ENCODE results near the gene RFX1. TPM values are rescaled to one million over a fixed set of nuclear protein-coding genes. Genes with fewer than 3 reads are reported as not detected.

Gene RFX1
- total RNA-seq, 1 experiment from 2014 or later = 14.9 TPM

GRCh38 chr19:13978351-13979243 lies 27.5 kb downstream of the RFX1 start:
- CTCF ChIA-PET = no interaction called here
- H3K4me3 Mint-ChIP-seq (ENCODE audit: low read depth, unreplicated experiment) = no peak overlapping the region
- TF ChIP-seq, protein P1, sequence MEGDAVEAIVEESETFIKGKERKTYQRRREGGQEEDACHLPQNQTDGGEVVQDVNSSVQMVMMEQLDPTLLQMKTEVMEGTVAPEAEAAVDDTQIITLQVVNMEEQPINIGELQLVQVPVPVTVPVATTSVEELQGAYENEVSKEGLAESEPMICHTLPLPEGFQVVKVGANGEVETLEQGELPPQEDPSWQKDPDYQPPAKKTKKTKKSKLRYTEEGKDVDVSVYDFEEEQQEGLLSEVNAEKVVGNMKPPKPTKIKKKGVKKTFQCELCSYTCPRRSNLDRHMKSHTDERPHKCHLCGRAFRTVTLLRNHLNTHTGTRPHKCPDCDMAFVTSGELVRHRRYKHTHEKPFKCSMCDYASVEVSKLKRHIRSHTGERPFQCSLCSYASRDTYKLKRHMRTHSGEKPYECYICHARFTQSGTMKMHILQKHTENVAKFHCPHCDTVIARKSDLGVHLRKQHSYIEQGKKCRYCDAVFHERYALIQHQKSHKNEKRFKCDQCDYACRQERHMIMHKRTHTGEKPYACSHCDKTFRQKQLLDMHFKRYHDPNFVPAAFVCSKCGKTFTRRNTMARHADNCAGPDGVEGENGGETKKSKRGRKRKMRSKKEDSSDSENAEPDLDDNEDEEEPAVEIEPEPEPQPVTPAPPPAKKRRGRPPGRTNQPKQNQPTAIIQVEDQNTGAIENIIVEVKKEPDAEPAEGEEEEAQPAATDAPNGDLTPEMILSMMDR (IDR thresholded peaks at IDR 0.05; ENCODE audit: unreplicated experiment) = no peak
- DNase-seq = no peak
- H3K9me3 Mint-ChIP-seq (ENCODE audit: low read depth, unreplicated experiment) = no peaks in the 10 kb centered on the region
- BruUV-seq (replicated peaks) = no TSS peak
- H3K4me1 Mint-ChIP-seq (ENCODE audit: low read depth, unreplicated experiment) = no peaks in the 10 kb centered on the region
- no peak overlapping the region for H3K27ac Mint-ChIP-seq (ENCODE audit: unreplicated experiment)
- no peaks in the 10 kb centered on the region for H3K27me3 Mint-ChIP-seq (ENCODE audit: unreplicated experiment)
- intact Hi-C loops (cut with micrococcal nuclease; ENCODE audit: unreplicated experiment) = loop anchor here (5.0 kb wide), 1 partner anchor 54 kb away; the partner anchor contains the start of gene IL27RA
- H3K36me3 Mint-ChIP-seq (ENCODE audit: insufficient read depth, unreplicated experiment) = peaks cover 4% of the 10 kb centered on the region

GRCh38 chr19:13977803-13978202 lies 28.3 kb downstream of the RFX1 start:
- H3K27me3 Mint-ChIP-seq (ENCODE audit: unreplicated experiment) = no peaks in the 10 kb centered on the region
- no peak for DNase-seq
- TF ChIP-seq, protein P1 (IDR thresholded peaks at IDR 0.05; ENCODE audit: unreplicated experiment) = no peak
- H3K4me1 Mint-ChIP-seq (ENCODE audit: low read depth, unreplicated experiment) = no peaks in the 10 kb centered on the region
- H3K4me3 Mint-ChIP-seq (ENCODE audit: low read depth, unreplicated experiment) = no peak overlapping the region
- no peaks in the 10 kb centered on the region for H3K9me3 Mint-ChIP-seq (ENCODE audit: low read depth, unreplicated experiment)
- H3K27ac Mint-ChIP-seq (ENCODE audit: unreplicated experiment) = no peak overlapping the region
- intact Hi-C loops (cut with micrococcal nuclease; ENCODE audit: unreplicated experiment) = loop anchor here (5.0 kb wide), 1 partner anchor 54 kb away; the partner anchor contains the start of gene IL27RA
- H3K36me3 Mint-ChIP-seq (ENCODE audit: insufficient read depth, unreplicated experiment) = peaks cover 4% of the 10 kb centered on the region
- CTCF ChIA-PET = interaction anchor here (0.7 kb wide), 1 partner anchor 18 kb away, joined by 7 read pairs; no protein-coding TSS in a partner anchor
- no TSS peak for BruUV-seq (replicated peaks)

- H3K4me3 Mint-ChIP-seq (ENCODE audit: low read depth, unreplicated experiment) = no peak overlapping the region
- no peaks in the 10 kb centered on the region for H3K4me1 Mint-ChIP-seq (ENCODE audit: low read depth, unreplicated experiment)
- no peaks in the 10 kb centered on the region for H3K9me3 Mint-ChIP-seq (ENCODE audit: low read depth, unreplicated experiment)
- H3K36me3 Mint-ChIP-seq (ENCODE audit: insufficient read depth, unreplicated experiment) = peaks cover 4% of the 10 kb centered on the region
- intact Hi-C loops (cut with micrococcal nuclease; ENCODE audit: unreplicated experiment) = loop anchor here (5.0 kb wide), 1 partner anchor 56 kb away; the partner anchor contains the start of gene IL27RA
- no TSS peak for BruUV-seq (replicated peaks)
- no peak overlapping the region for H3K27ac Mint-ChIP-seq (ENCODE audit: unreplicated experiment)
- DNase-seq = no peak
- TF ChIP-seq, protein P1 (IDR thresholded peaks at IDR 0.05; ENCODE audit: unreplicated experiment) = no peak
- CTCF ChIA-PET = no interaction called here
- no peaks in the 10 kb centered on the region for H3K27me3 Mint-ChIP-seq (ENCODE audit: unreplicated experiment)
Observed at GRCh38 chr19:13976446-13976845, 29.7 kb downstream of the RFX1 start.

GRCh38 chr19:13975870-13976269 lies 30.2 kb downstream of the RFX1 start:
- no peaks in the 10 kb centered on the region for H3K4me1 Mint-ChIP-seq (ENCODE audit: low read depth, unreplicated experiment)
- H3K27me3 Mint-ChIP-seq (ENCODE audit: unreplicated experiment) = no peaks in the 10 kb centered on the region
- H3K36me3 Mint-ChIP-seq (ENCODE audit: insufficient read depth, unreplicated experiment) = peaks cover 4% of the 10 kb centered on the region
- intact Hi-C loops (cut with micrococcal nuclease; ENCODE audit: unreplicated experiment) = loop anchor here (5.0 kb wide), 1 partner anchor 56 kb away; the partner anchor contains the start of gene IL27RA
- no peaks in the 10 kb centered on the region for H3K9me3 Mint-ChIP-seq (ENCODE audit: low read depth, unreplicated experiment)
- H3K27ac Mint-ChIP-seq (ENCODE audit: unreplicated experiment) = no peak overlapping the region
- H3K4me3 Mint-ChIP-seq (ENCODE audit: low read depth, unreplicated experiment) = no peak overlapping the region
- DNase-seq = no peak
- TF ChIP-seq, protein P1 (IDR thresholded peaks at IDR 0.05; ENCODE audit: unreplicated experiment) = no peak
- CTCF ChIA-PET = no interaction called here
- BruUV-seq (replicated peaks) = no TSS peak

Data from Calu3 (cell line).